CD14-positive monocyte (primary cell): ENCODE data around the gene PROKR1. TPM values are rescaled to one million over a fixed set of nuclear protein-coding genes. Genes with fewer than 3 reads are reported as not detected.
"Not testable (repeated sequence)": the region's sequence is repeated elsewhere in the genome, so short reads cannot be mapped to it uniquely, and the experiment has no call there.

Source experiments
- DNase-seq, 3 donors: peaks; one replicate each; pipeline ENCODE4 v3.0.0-alpha.2; 2011 to 2022
- H2AFZ ChIP-seq: 2 replicates; pipeline ENCODE4 v1.6.0; 2012; ENCODE audit warnings: mild to moderate bottlenecking, low read depth, low read length, inconsistent platforms; ENCODE audit not compliant: insufficient read depth, poor library complexity, severe bottlenecking
- H3K27ac ChIP-seq, 2 donors: 1 replicate in 1 of 2; 2 replicates in 1 of 2; pipeline ENCODE4 v1.5.1; 2012 to 2013; ENCODE audit warnings: low read length in 2 of 2, control low read depth in 1 of 2, inconsistent platforms in 1 of 2, low read depth in 1 of 2, mild to moderate bottlenecking in 1 of 2
- H3K27me3 ChIP-seq, 2 donors: one replicate each; pipeline versions ENCODE4 v1.6.0 to v1.6.1; 2011 to 2013; ENCODE audit warnings: low read length in 2 of 2; ENCODE audit not compliant: control insufficient read depth in 2 of 2, insufficient read depth in 2 of 2
- H3K36me3 ChIP-seq, 2 donors: replicated peaks in 1 of 2; 1 replicate in 1 of 2; 2 replicates in 1 of 2; pipeline versions ENCODE4 v1.5.1 to v1.6.1; 2012 to 2013; ENCODE audit warnings: low read length in 2 of 2, control low read depth in 1 of 2, inconsistent platforms in 1 of 2, mild to moderate bottlenecking in 1 of 2; ENCODE audit not compliant: insufficient read depth in 2 of 2, control insufficient read depth in 1 of 2
- H3K4me1 ChIP-seq, 2 donors: 1 replicate in 1 of 2; 2 replicates in 1 of 2; pipeline versions ENCODE4 v1.5.1 to v1.6.1; 2012 to 2013; ENCODE audit warnings: low read length in 2 of 2, control low read depth in 1 of 2, inconsistent platforms in 1 of 2, mild to moderate bottlenecking in 1 of 2, moderate library complexity in 1 of 2; ENCODE audit not compliant: insufficient read depth in 2 of 2, control insufficient read depth in 1 of 2
- H3K4me2 ChIP-seq: replicated peaks from 2 replicates; pipeline ENCODE3; 2012; ENCODE audit warnings: low read length, moderate library complexity, mild to moderate bottlenecking; ENCODE audit not compliant: poor library complexity, severe bottlenecking; ENCODE audit errors: extremely low read depth
- H3K4me3 ChIP-seq, 3 experiments: fragments of 200-600 bp in 1 of 3; sonication (generic) in 1 of 3; replicated peaks in 1 of 3; 1 replicate in 2 of 3; 2 replicates in 1 of 3; pipeline ENCODE4 v1.5.1; 2011 to 2013; ENCODE audit warnings: low read length in 3 of 3, mild to moderate bottlenecking in 3 of 3, control low read depth in 2 of 3, low read depth in 2 of 3, inconsistent platforms in 1 of 3, moderate library complexity in 1 of 3
- H3K79me2 ChIP-seq: 2 replicates; pipeline ENCODE4 v1.6.0; 2012; ENCODE audit warnings: mild to moderate bottlenecking, control low read depth, inconsistent platforms, low read length, moderate library complexity; ENCODE audit not compliant: insufficient read depth
- H3K9ac ChIP-seq: 2 replicates; pipeline ENCODE4 v1.6.0; 2017; ENCODE audit warnings: low read length, mild to moderate bottlenecking; ENCODE audit not compliant: insufficient read depth, poor library complexity, severe bottlenecking
- H3K9me3 ChIP-seq, 2 donors: replicated peaks in 1 of 2; 1 replicate in 1 of 2; 2 replicates in 1 of 2; pipeline versions ENCODE4 v1.5.1 to v1.6.1; 2012 to 2013; ENCODE audit warnings: low read length in 2 of 2, control low read depth in 1 of 2; ENCODE audit not compliant: control insufficient read depth in 1 of 2, insufficient read depth in 1 of 2
- H4K20me1 ChIP-seq: 2 replicates; pipeline ENCODE4 v1.6.0; 2012; ENCODE audit warnings: mild to moderate bottlenecking, low read length, control low read depth, moderate library complexity; ENCODE audit not compliant: insufficient read depth
- H3K27ac Mint-ChIP-seq, 7 donors: one replicate each; pipeline ENCODE4 v1.8.0; 2020; ENCODE audit warnings: mild to moderate bottlenecking in 7 of 7, mixed read lengths in 7 of 7, moderate library complexity in 6 of 7, inconsistent platforms in 2 of 7
- H3K27me3 Mint-ChIP-seq, 3 donors: one replicate each; pipeline ENCODE4 v1.8.0; 2021 to 2022; ENCODE audit warnings: low read depth in 3 of 3, mild to moderate bottlenecking in 3 of 3, mixed read lengths in 3 of 3, moderate library complexity in 3 of 3, inconsistent platforms in 1 of 3
- H3K36me3 Mint-ChIP-seq, 2 donors: one replicate each; pipeline ENCODE4 v1.8.0; 2020; ENCODE audit warnings: mixed read lengths in 2 of 2, inconsistent platforms in 1 of 2, mild to moderate bottlenecking in 1 of 2
- H3K4me1 Mint-ChIP-seq: one replicate; pipeline ENCODE4 v1.8.0; 2020; ENCODE audit warnings: mild to moderate bottlenecking, mixed read lengths
- H3K4me3 Mint-ChIP-seq, 2 donors: one replicate each; pipeline ENCODE4 v1.8.0; 2020; ENCODE audit warnings: mild to moderate bottlenecking in 2 of 2, mixed read lengths in 2 of 2, moderate library complexity in 1 of 2
- H3K9me3 Mint-ChIP-seq, 7 donors: one replicate each; pipeline ENCODE4 v1.8.0; 2020 to 2022; ENCODE audit warnings: mixed read lengths in 7 of 7, mild to moderate bottlenecking in 6 of 7, moderate library complexity in 6 of 7, inconsistent platforms in 2 of 7
- CTCF ChIP-seq: fragments of 200-600 bp; IDR thresholded peaks from one replicate; pipeline ENCODE4 v1.8.0; 2022; ENCODE audit warnings: antibody characterized with exemption, mild to moderate bottlenecking
- WGBS: methylation state at CpG from one replicate; pipeline ENCODE4 v1.1.5; 2013; ENCODE audit warnings: missing lambda C conversion rate; ENCODE audit not compliant: insufficient coverage; 5-methylcytosine and 5-hydroxymethylcytosine counted together
- intact Hi-C, 2 donors: fragments of 100-400 bp; cut with micrococcal nuclease; formaldehyde crosslinking; loops; one replicate each; pipeline versions ENCODE4 v1.15.0 to v1.15.1; 2023
- polyA plus RNA-seq, 3 donors: library from polyadenylated mRNA; depleted of rRNA in 1 of 3; unstranded in 2 of 3; stranded (reverse) in 1 of 3; fragments of 300-500 nt in 2 of 3; fragments of >200 nt in 1 of 3; fragmentation: Illumina TruSeq in 2 of 3; gene quantifications; 1 replicate in 2 of 3; 2 replicates in 1 of 3; pipeline ENCODE4 v1.2.3, GENCODE V29; 2012 to 2021

The PROKR1 gene
- polyA plus RNA-seq, 3 donors, result 0.01 TPM; not detected in 2

GRCh38 chr2:68594674-68595492, 48.5 kb upstream of the PROKR1 start:
- H3K79me2 ChIP-seq, result no peaks in the 10 kb centered on the region
- no peak overlapping the region for H3K9ac ChIP-seq
- peak; percentile 23 to 43 (median 30) for DNase-seq
- Mint-ChIP-seq H3K9me3 (peaks cover 0 to 12% (median 5%) of the 10 kb centered on the region in 7 donors), H3K36me3 (no peaks in the 10 kb centered on the region), H3K27ac (peak overlapping the region in 1 of 7 donors; percentile 40), H3K27me3 (peaks cover 0 to 3% (median 3%) of the 10 kb centered on the region in 3 donors), H3K4me1 (peaks cover 19% of the 10 kb centered on the region), H3K4me3 (peak overlapping the region; percentile 2 to 46)
- 0% methylated on average over 1 of the region's 5 CpGs for WGBS
- H3K4me1 ChIP-seq, result peaks cover 11 to 15% of the 10 kb centered on the region in 2 donors
- peak; percentile 96 for TF ChIP-seq CTCF
- peak overlapping the region in 1 of 3 experiments; percentile 19 for H3K4me3 ChIP-seq
- no peaks in the 10 kb centered on the region for H3K36me3 ChIP-seq
- H3K27me3 ChIP-seq, result no peaks in the 10 kb centered on the region
- peak overlapping the region; percentile 37 for H2AFZ ChIP-seq
- no peaks in the 10 kb centered on the region for H4K20me1 ChIP-seq
- no peaks in the 10 kb centered on the region for H3K9me3 ChIP-seq
- intact Hi-C loops, result loop anchor here in 1 of 2 donors (10.0 kb wide), 1 partner anchor 130 kb away; the partner anchor contains the start of genes APLF and FBXO48
- H3K27ac ChIP-seq, result peak overlapping the region in 1 of 2 donors; percentile 14
- H3K4me2 ChIP-seq, result peak overlapping the region; percentile 43

GRCh38 chr2:68595493-68595785, 47.9 kb upstream of the PROKR1 start:
- H3K9me3 ChIP-seq, H4K20me1 ChIP-seq, H3K9ac ChIP-seq, H3K27me3 ChIP-seq, H3K36me3 ChIP-seq, H3K36me3 Mint-ChIP-seq, H3K4me2 ChIP-seq, H2AFZ ChIP-seq, DNase-seq, H3K4me3 Mint-ChIP-seq, H3K27me3 Mint-ChIP-seq, H3K4me3 ChIP-seq, H3K79me2 ChIP-seq, H3K27ac ChIP-seq: not testable (repeated sequence)
- Mint-ChIP-seq H3K27ac (peak overlapping the region in 1 of 7 donors; percentile 40), H3K9me3 (peaks cover 5 to 17% (median 10%) of the 10 kb centered on the region in 7 donors), H3K4me1 (peaks cover 19% of the 10 kb centered on the region)
- no CpG with 5 or more reads among the region's 2 CpGs for WGBS
- intact Hi-C loops, result loop anchor here in 1 of 2 donors (10.0 kb wide), 1 partner anchor 131 kb away; the partner anchor contains the start of genes APLF and FBXO48
- TF ChIP-seq CTCF, result peak; percentile 60
- H3K4me1 ChIP-seq, result peaks cover 11 to 15% of the 10 kb centered on the region in 2 donors

- H3K27me3 ChIP-seq, H3K4me1 ChIP-seq, H3K4me3 ChIP-seq, H3K27me3 Mint-ChIP-seq, H3K27ac Mint-ChIP-seq, H3K4me1 Mint-ChIP-seq, H3K4me3 Mint-ChIP-seq, H4K20me1 ChIP-seq, H3K4me2 ChIP-seq, H2AFZ ChIP-seq, DNase-seq, intact Hi-C loops, H3K79me2 ChIP-seq, H3K27ac ChIP-seq, H3K9me3 ChIP-seq, H3K36me3 ChIP-seq, H3K9ac ChIP-seq, H3K36me3 Mint-ChIP-seq: not testable (repeated sequence)
- no CpG with 5 or more reads among the region's 3 CpGs for WGBS
- H3K9me3 Mint-ChIP-seq, result peaks cover 8 to 26% (median 12%) of the 10 kb centered on the region in 7 donors
These were observed 42.9 kb upstream of the PROKR1 start for GRCh38 chr2:68600495-68600894.
